Peyer's patch (tissue), 4 donors: ENCODE data around the gene SRCIN1. TPM values are rescaled to one million over a fixed set of nuclear protein-coding genes. Genes with fewer than 3 reads are reported as not detected.

ENCODE experiments used
- DNase-seq, 3 donors: peaks; one replicate each; pipeline ENCODE4 v3.0.0-alpha.2; 2017 to 2019
- H3K27ac ChIP-seq, 4 donors: fragments of 200-600 bp; sonication (generic); one replicate each; pipeline ENCODE4 v1.5.1; 2016 to 2019
- H3K27me3 ChIP-seq, 2 donors: fragments of 200-600 bp; sonication (generic); one replicate each; pipeline ENCODE4 v1.5.1; 2019
- H3K36me3 ChIP-seq, 3 donors: fragments of 200-600 bp; sonication (generic); one replicate each; pipeline ENCODE4 v1.5.1; 2016 to 2019
- H3K4me1 ChIP-seq, 4 donors: fragments of 200-600 bp; sonication (generic); one replicate each; pipeline ENCODE4 v1.5.1; 2016 to 2019
- H3K4me3 ChIP-seq, 4 donors: fragments of 200-600 bp; sonication (generic); 1 replicate in 3 of 4; 2 replicates in 1 of 4; pipeline ENCODE4 v1.5.1; 2016 to 2019; ENCODE audit warnings: mild to moderate bottlenecking in 1 of 4
- H3K9me3 ChIP-seq, 4 donors: fragments of 200-600 bp; sonication (generic); one replicate each; pipeline ENCODE4 v1.5.1; 2016 to 2019; ENCODE audit warnings: mild to moderate bottlenecking in 1 of 4
- CTCF ChIP-seq, 6 experiments: fragments of 450-650 bp in 4 of 6; fragments of 200-600 bp in 2 of 6; sonication (generic) in 1 of 6; IDR thresholded peaks; one replicate each; pipeline ENCODE4 v1.5.1; 2017 to 2019; ENCODE audit warnings: antibody characterized with exemption in 6 of 6, mild to moderate bottlenecking in 3 of 6, moderate library complexity in 1 of 6
- POLR2A ChIP-seq, 2 donors: fragments of 450-650 bp; IDR thresholded peaks; one replicate each; pipeline ENCODE4 v1.5.1; 2017; ENCODE audit warnings: antibody characterized with exemption in 2 of 2, mild to moderate bottlenecking in 2 of 2, moderate library complexity in 2 of 2
- total RNA-seq, 4 donors: library from RNA; depleted of rRNA; stranded (reverse); fragments of >200 nt; gene quantifications; one replicate each; pipeline ENCODE4 v1.1.0, GENCODE V29; 2016

The SRCIN1 gene
- total RNA-seq, 4 donors from 2014 or later = 3.2 to 10.6 (median 8.4) TPM

DNA sequence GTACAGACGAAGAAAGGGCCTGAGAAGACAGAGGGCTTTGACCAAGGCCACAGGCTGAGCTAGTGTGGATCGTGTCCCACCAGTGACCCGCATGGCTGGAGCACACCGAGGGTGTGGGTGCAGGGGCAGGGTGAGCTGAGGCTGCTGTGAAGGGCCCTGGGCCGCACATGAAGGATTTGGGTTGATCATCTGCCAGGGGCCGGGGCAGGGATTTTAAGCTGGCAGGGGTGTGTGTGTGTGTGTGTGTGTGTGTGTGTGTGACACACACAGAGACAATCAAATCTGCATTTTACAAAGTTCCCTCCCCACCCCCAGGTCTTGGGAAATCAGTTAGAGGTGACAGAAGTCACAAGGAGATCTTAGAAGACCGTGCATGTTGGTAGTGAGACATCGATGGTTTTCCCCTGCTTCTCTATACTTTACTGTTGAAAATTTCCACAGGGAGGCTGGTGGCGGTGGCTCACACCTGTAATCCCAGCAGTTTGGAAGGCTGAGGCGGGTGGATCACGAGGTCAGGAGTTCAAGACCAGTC, 65.2 kb downstream of the SRCIN1 start:
- no peaks in the 10 kb centered on the region for H3K36me3 ChIP-seq
- no peaks in the 10 kb centered on the region for H3K27me3 ChIP-seq
- no peak for TF ChIP-seq CTCF (IDR thresholded peaks at IDR 0.05)
- H3K4me3 ChIP-seq = no peak overlapping the region
- H3K9me3 ChIP-seq = no peaks in the 10 kb centered on the region
- DNase-seq = no peak
- H3K4me1 ChIP-seq = no peaks in the 10 kb centered on the region
- H3K27ac ChIP-seq = no peak overlapping the region

- H3K27me3 ChIP-seq = no peaks in the 10 kb centered on the region
- no peaks in the 10 kb centered on the region for H3K9me3 ChIP-seq
- H3K27ac ChIP-seq = no peak overlapping the region
- no peaks in the 10 kb centered on the region for H3K36me3 ChIP-seq
- TF ChIP-seq POLR2A (IDR thresholded peaks at IDR 0.05) = no peak
- no peak for TF ChIP-seq CTCF (IDR thresholded peaks at IDR 0.05)
- DNase-seq = no peak
- no peaks in the 10 kb centered on the region for H3K4me1 ChIP-seq
- no peak overlapping the region for H3K4me3 ChIP-seq
Measured at GRCh38 chr17:38539386-38539785, 66.4 kb downstream of the SRCIN1 start.

DNA sequence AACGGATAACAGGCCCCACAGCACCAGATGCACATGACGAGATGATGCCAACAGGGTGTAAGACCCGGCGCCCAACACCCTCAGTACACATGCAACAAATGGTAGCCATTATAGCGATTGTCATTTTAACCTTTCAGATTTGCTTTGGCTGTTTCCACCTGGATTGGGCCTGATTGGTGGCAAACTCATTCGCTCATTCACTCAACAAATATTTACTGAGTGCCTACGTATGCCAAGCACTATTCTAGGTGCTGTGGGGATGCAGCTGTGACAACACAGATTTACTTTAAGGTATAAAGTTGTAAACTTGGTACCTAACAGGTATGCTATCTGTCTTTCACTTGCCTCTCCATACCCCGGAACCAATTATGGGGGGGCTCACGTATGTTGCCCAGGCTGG, 66.8 kb downstream of the SRCIN1 start:
- H3K27ac ChIP-seq = no peak overlapping the region
- H3K9me3 ChIP-seq = no peaks in the 10 kb centered on the region
- no peak overlapping the region for H3K4me3 ChIP-seq
- H3K27me3 ChIP-seq = no peaks in the 10 kb centered on the region
- no peaks in the 10 kb centered on the region for H3K4me1 ChIP-seq
- no peak for DNase-seq
- no peak for TF ChIP-seq POLR2A (IDR thresholded peaks at IDR 0.05)
- TF ChIP-seq CTCF (IDR thresholded peaks at IDR 0.05) = no peak
- H3K36me3 ChIP-seq = no peaks in the 10 kb centered on the region

DNA sequence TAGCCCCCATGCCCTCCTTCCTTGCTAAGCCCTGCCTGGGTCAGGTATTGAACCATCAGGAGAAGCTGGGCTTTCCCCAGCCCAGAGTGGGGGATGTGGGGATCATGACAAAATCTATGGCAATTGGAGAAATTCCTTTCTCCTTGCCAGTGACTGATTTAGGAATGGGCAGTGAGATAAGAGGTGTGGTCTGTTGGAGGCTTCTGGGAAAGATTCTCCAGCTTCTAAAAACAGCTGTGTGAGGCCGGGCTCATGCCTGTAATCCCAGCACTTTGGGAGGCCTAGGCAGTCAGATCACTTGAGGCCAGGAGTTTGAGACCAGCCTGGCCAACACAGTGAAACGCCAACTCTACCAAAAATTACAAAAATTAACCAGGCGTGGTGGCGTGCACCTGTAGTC, 69.1 kb downstream of the SRCIN1 start:
- Histone ChIP-seq H3K4me3 (no peak overlapping the region), H3K27me3 (no peaks in the 10 kb centered on the region), H3K36me3 (no peaks in the 10 kb centered on the region), H3K9me3 (no peaks in the 10 kb centered on the region), H3K4me1 (no peaks in the 10 kb centered on the region), H3K27ac (no peak overlapping the region)
- no peak for TF ChIP-seq CTCF (IDR thresholded peaks at IDR 0.05)
- TF ChIP-seq POLR2A (IDR thresholded peaks at IDR 0.05) = no peak
- DNase-seq = no peak

DNA sequence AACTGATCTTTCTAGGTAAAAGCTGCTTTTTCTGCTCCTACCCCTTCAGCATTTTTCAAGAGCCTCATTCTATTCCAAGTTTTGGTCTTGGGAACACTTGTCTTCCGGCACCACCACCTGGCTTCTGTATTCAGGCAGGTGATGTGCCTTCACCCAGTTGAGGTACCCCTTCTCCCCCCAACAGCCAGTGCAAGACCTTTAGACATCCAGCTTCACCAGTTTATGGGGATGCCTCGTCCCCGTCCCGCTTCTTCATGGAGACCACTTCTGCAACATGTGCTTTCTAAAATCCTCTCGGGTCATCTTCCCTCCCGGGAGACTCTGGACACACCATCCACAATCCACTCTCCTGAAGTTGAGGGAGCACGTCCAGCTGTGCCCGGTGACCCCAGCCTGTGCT, 69.9 kb downstream of the SRCIN1 start:
- Histone ChIP-seq H3K4me3 (no peak overlapping the region), H3K9me3 (no peaks in the 10 kb centered on the region), H3K4me1 (no peaks in the 10 kb centered on the region), H3K27me3 (no peaks in the 10 kb centered on the region), H3K27ac (no peak overlapping the region), H3K36me3 (no peaks in the 10 kb centered on the region)
- no peak for TF ChIP-seq CTCF (IDR thresholded peaks at IDR 0.05)
- no peak for TF ChIP-seq POLR2A (IDR thresholded peaks at IDR 0.05)
- no peak for DNase-seq

- DNase-seq = no peak
- H3K27ac ChIP-seq = no peak overlapping the region
- H3K4me3 ChIP-seq = no peak overlapping the region
- no peaks in the 10 kb centered on the region for H3K36me3 ChIP-seq
- no peak for TF ChIP-seq CTCF (IDR thresholded peaks at IDR 0.05)
- no peak for TF ChIP-seq POLR2A (IDR thresholded peaks at IDR 0.05)
- H3K9me3 ChIP-seq = no peaks in the 10 kb centered on the region
- no peaks in the 10 kb centered on the region for H3K4me1 ChIP-seq
- H3K27me3 ChIP-seq = no peaks in the 10 kb centered on the region
Measured at GRCh38 chr17:38534498-38534885, 71.3 kb downstream of the SRCIN1 start.
